Astrocyte of the spinal cord (primary cell): ENCODE data around the gene GRID1.

Experiments used
- DNase-seq: peaks from one replicate; pipeline ENCODE4 v3.0.0; 2011; ENCODE audit warnings: low read depth, low spot score
- H3K4me3 ChIP-seq: 2 replicates; pipeline ENCODE4 v1.5.1; 2011; ENCODE audit warnings: low read depth, mild to moderate bottlenecking, low read length, moderate library complexity
- CTCF ChIP-seq: IDR thresholded peaks from 2 replicates; pipeline ENCODE4 v1.5.1; 2012; ENCODE audit warnings: low read depth, mild to moderate bottlenecking, low read length, inconsistent platforms
- in situ Hi-C: cut with HindIII; loops from 2 replicates; pipeline ENCODE4 v1.10.0; 2017; ENCODE audit warnings: low sequenced_read_pairs

The GRID1 gene

GRCh38 chr10:85665078-85665477 lies 701.5 kb downstream of the GRID1 start:
- TF ChIP-seq CTCF, result no peak
- DNase-seq, result no peak
- in situ Hi-C loops, result no loop called here
- H3K4me3 ChIP-seq, result no peak overlapping the region

GRCh38 chr10:85661123-85661522 lies 705.5 kb downstream of the GRID1 start:
- H3K4me3 ChIP-seq, result no peak overlapping the region
- no peak for DNase-seq
- no peak for TF ChIP-seq CTCF
- in situ Hi-C loops, result no loop called here

- in situ Hi-C loops, result no loop called here
- TF ChIP-seq CTCF, result no peak
- DNase-seq, result no peak
- H3K4me3 ChIP-seq, result no peak overlapping the region
These were observed 707.3 kb downstream of the GRID1 start for GRCh38 chr10:85659331-85659730.

GRCh38 chr10:85658518-85658917 lies 708.1 kb downstream of the GRID1 start:
- no peak overlapping the region for H3K4me3 ChIP-seq
- DNase-seq, result no peak
- in situ Hi-C loops, result no loop called here
- TF ChIP-seq CTCF, result no peak

GRCh38 chr10:85657476-85658113 lies 709.0 kb downstream of the GRID1 start:
- no peak for DNase-seq
- H3K4me3 ChIP-seq, result no peak overlapping the region
- in situ Hi-C loops, result no loop called here
- no peak for TF ChIP-seq CTCF

- peak; percentile 83 for DNase-seq
- in situ Hi-C loops, result no loop called here
- no peak overlapping the region for H3K4me3 ChIP-seq
- TF ChIP-seq CTCF, result no peak
These were observed 711.2 kb downstream of the GRID1 start for GRCh38 chr10:85655411-85655810.
